SH-SY5Y (cell line): ENCODE data around the gene ARHGAP8.

Experiments used
- GATA2 ChIP-seq: IDR thresholded peaks from 2 replicates; pipeline ENCODE4 v1.6.1; 2011; ENCODE audit warnings: mild to moderate bottlenecking, low read depth, low read length
- GATA3 ChIP-seq: IDR thresholded peaks from 2 replicates; pipeline ENCODE4 v1.6.1; 2011; ENCODE audit warnings: low read depth, mild to moderate bottlenecking, low read length, moderate library complexity

- TF ChIP-seq GATA2 = no peak
- TF ChIP-seq GATA3 = no peak
Measured at GRCh38 chr22:44802956-44803355, 50.6 kb downstream of the ARHGAP8 start.
